T-helper 17 cell (primary cell): ENCODE results near the gene PPIP5K2. TPM values are rescaled to one million over a fixed set of nuclear protein-coding genes. Genes with fewer than 3 reads are reported as not detected.
"Not testable (repeated sequence)": the region's sequence is repeated elsewhere in the genome, so short reads cannot be mapped to it uniquely, and the experiment has no call there.

Source experiments
- ATAC-seq: fragments of 150-1000 bp; cut with Tn5 transposase; 2 replicates; pipeline ENCODE4 v1.10.0; 2021; ENCODE audit warnings: mild to moderate bottlenecking, moderate library complexity
- DNase-seq, 3 donors: peaks; one replicate each; pipeline versions ENCODE4 v3.0.0 to v3.0.0-alpha.2; 2020 to 2021
- H3K9me3 ChIP-seq: one replicate; pipeline ENCODE4 v1.7.0; 2013; ENCODE audit warnings: low read length, mild to moderate bottlenecking; ENCODE audit not compliant: control insufficient read depth, poor library complexity, severe bottlenecking
- H3K27ac Mint-ChIP-seq: one replicate; pipeline ENCODE4 v1.8.0; 2022; ENCODE audit warnings: mild to moderate bottlenecking, moderate library complexity, mixed read lengths
- H3K27me3 Mint-ChIP-seq: one replicate; pipeline ENCODE4 v1.8.0; 2022; ENCODE audit warnings: mixed read lengths
- H3K36me3 Mint-ChIP-seq: one replicate; pipeline ENCODE4 v1.8.0; 2022; ENCODE audit warnings: low read depth, mixed read lengths
- H3K4me1 Mint-ChIP-seq: one replicate; pipeline ENCODE4 v1.8.0; 2022; ENCODE audit warnings: mild to moderate bottlenecking, mixed read lengths
- H3K4me3 Mint-ChIP-seq: one replicate; pipeline ENCODE4 v1.8.0; 2022; ENCODE audit warnings: mild to moderate bottlenecking, moderate library complexity, mixed read lengths
- total RNA-seq, 4 donors: library from RNA in 2 of 4; stranded (reverse) in 2 of 4; gene quantifications; one replicate each; pipeline ENCODE4 v1.2.3 and lab custom pipeline; 2022 to 2026

Gene PPIP5K2
- total RNA-seq, 2 donors from 2014 or later = 45.2 to 48.7 TPM

DNA sequence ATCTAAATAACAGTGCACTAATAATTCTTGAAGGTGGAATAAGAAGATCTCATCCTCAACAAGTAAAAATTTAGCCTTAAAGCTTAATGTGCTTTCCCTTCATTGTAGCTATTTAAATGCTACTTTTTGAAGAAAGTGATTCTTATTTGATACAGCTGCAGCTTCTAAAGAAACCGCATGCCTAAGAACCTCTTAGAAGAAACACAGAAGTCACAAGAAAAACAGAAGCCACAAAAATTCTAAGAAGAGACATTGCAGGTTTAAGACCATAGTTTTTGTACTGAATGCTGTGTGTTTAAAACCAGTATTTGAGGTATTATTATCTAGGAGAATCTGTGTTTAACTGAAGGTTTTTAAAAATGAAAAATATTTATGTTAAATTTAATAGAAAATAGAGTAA is 68.3 kb downstream of the PPIP5K2 start:
- DNase-seq (no peak), ATAC-seq (no peak)
- Mint-ChIP-seq H3K4me3 (no peak overlapping the region), H3K27ac (no peak overlapping the region), H3K27me3 (no peaks in the 10 kb centered on the region), H3K4me1 (no peaks in the 10 kb centered on the region), H3K36me3 (peaks cover 7% of the 10 kb centered on the region)
- no peaks in the 10 kb centered on the region for H3K9me3 ChIP-seq

GRCh38 chr5:103203226-103203625 is 83.1 kb downstream of the PPIP5K2 start:
- DNase-seq (no peak), ATAC-seq (no peak)
- Mint-ChIP-seq H3K36me3 (peaks cover 1% of the 10 kb centered on the region), H3K4me3 (no peak overlapping the region), H3K27me3 (no peaks in the 10 kb centered on the region), H3K4me1 (no peaks in the 10 kb centered on the region), H3K27ac (no peak overlapping the region)
- H3K9me3 ChIP-seq = no peaks in the 10 kb centered on the region

- H3K27me3 Mint-ChIP-seq = not testable (repeated sequence)
These were observed 84.9 kb downstream of the PPIP5K2 start for GRCh38 chr5:103204990-103205389.

GRCh38 chr5:103205991-103206700 is 86.0 kb downstream of the PPIP5K2 start:
- no peak for ATAC-seq
- H3K9me3 ChIP-seq = no peaks in the 10 kb centered on the region
- no peaks in the 10 kb centered on the region for H3K36me3 Mint-ChIP-seq
- peaks cover 7% of the 10 kb centered on the region for H3K4me1 Mint-ChIP-seq
- DNase-seq = no peak
- no peaks in the 10 kb centered on the region for H3K27me3 Mint-ChIP-seq
- H3K27ac Mint-ChIP-seq = no peak overlapping the region
- H3K4me3 Mint-ChIP-seq = no peak overlapping the region

More at GRCh38 chr5:103204990-103205389, 84.9 kb downstream of the PPIP5K2 start:
- H3K4me3 Mint-ChIP-seq, H3K27ac Mint-ChIP-seq, DNase-seq, H3K4me1 Mint-ChIP-seq, H3K36me3 Mint-ChIP-seq, ATAC-seq, H3K9me3 ChIP-seq: not testable (repeated sequence)

- Mint-ChIP-seq H3K4me3 (no peak overlapping the region), H3K27ac (no peak overlapping the region), H3K36me3 (no peaks in the 10 kb centered on the region), H3K27me3 (no peaks in the 10 kb centered on the region), H3K4me1 (peaks cover 14% of the 10 kb centered on the region)
- DNase-seq = no peak
- no peak for ATAC-seq
- H3K9me3 ChIP-seq = no peaks in the 10 kb centered on the region
These were observed 86.9 kb downstream of the PPIP5K2 start for GRCh38 chr5:103207011-103207410.

DNA sequence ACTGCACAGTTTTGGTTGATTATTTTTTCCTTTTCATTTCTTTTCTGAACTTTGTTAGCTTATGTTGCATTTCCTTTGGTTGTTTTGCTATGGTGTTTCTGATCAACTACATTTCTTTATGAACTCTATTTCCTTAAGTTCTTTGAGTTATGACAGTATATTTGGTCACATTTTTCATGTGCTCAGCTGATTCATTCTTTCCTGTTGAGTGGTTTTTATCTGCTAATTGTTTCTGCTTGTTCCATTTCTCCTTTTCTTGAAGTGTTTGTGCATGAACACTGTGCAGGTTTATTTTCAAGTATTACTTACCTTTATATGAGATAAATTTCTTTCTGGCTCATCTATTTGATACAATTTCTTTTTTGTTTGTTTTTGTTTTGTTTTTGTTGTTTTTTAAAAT is 87.6 kb downstream of the PPIP5K2 start:
- H3K27ac Mint-ChIP-seq = no peak overlapping the region
- peaks cover 16% of the 10 kb centered on the region for H3K4me1 Mint-ChIP-seq
- DNase-seq (no peak), ATAC-seq (no peak)
- no peak overlapping the region for H3K4me3 Mint-ChIP-seq
- no peaks in the 10 kb centered on the region for H3K9me3 ChIP-seq
- no peaks in the 10 kb centered on the region for H3K36me3 Mint-ChIP-seq
- no peaks in the 10 kb centered on the region for H3K27me3 Mint-ChIP-seq

- Mint-ChIP-seq H3K4me1 (peaks cover 16% of the 10 kb centered on the region), H3K27ac (no peak overlapping the region), H3K4me3 (no peak overlapping the region), H3K27me3 (no peaks in the 10 kb centered on the region), H3K36me3 (no peaks in the 10 kb centered on the region)
- ATAC-seq (no peak), DNase-seq (no peak)
- H3K9me3 ChIP-seq = no peaks in the 10 kb centered on the region
These were observed 88.4 kb downstream of the PPIP5K2 start for GRCh38 chr5:103208460-103208859.

DNA sequence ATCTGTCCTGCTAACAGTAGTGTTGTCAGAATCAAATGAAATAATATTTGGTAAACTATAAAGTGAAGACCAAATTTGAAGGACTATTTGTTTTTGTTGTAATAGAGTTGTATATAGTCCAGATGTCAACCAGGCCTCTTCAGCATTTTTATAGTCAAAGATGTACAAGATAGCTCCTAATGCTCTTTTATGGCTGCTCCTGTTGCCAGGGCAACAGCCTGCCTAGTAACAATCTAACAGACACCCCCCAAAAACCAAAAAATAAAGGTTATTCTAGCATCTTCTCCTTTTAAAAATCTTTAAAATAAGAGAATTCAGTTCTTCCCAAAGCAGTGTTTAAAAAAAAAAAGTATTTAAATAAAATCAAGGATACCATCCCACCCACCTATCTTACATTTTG is 89.0 kb downstream of the PPIP5K2 start:
- ATAC-seq = no peak
- Mint-ChIP-seq H3K36me3 (no peaks in the 10 kb centered on the region), H3K27me3 (no peaks in the 10 kb centered on the region), H3K4me3 (no peak overlapping the region), H3K4me1 (peaks cover 16% of the 10 kb centered on the region), H3K27ac (no peak overlapping the region)
- no peaks in the 10 kb centered on the region for H3K9me3 ChIP-seq
- no peak for DNase-seq

DNA sequence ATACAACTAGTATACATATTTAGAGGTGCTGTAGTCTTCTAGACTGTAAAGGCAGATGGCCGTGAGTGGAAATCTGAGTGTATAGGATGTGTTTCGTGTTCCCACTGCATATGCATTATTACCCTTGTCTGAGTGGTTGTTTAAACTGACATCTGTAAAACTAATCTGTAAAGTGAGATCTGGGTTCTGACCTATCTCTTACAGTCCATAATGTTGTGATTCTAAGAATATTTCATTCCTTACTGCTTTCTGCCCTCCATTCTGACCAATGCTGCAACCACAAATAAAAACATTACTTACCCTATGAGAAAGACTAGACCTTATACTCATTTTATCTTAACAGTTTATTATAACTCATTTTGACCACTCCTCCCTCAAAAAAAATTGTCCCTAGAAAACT is 90.9 kb downstream of the PPIP5K2 start:
- no peak for DNase-seq
- H3K9me3 ChIP-seq = no peaks in the 10 kb centered on the region
- H3K27me3 Mint-ChIP-seq = no peaks in the 10 kb centered on the region
- peaks cover 18% of the 10 kb centered on the region for H3K4me1 Mint-ChIP-seq
- no peak overlapping the region for H3K4me3 Mint-ChIP-seq
- no peak for ATAC-seq
- H3K36me3 Mint-ChIP-seq = no peaks in the 10 kb centered on the region
- no peak overlapping the region for H3K27ac Mint-ChIP-seq

GRCh38 chr5:103211576-103212561 is 91.8 kb downstream of the PPIP5K2 start:
- DNase-seq = no peak
- no peak for ATAC-seq

DNA sequence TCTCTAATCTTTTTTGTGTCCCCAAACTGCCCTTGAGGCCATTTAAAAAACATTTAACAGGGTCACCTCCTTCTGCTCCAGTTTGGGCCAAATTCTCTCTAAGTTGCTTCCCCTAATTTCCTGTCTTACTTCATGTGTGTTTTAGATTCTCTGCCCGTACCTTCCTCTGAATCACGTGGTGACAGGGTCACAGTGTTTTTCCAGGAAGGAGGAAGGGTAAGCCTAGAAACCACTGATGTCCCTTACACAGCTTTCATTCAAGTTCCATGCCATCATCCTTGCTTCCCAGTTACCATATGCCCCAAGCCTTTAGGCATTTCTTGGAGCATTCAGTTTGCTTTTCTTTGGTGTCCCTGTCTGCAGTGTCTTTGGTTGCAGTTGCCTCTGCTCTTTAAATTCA is 96.0 kb downstream of the PPIP5K2 start:
- no peaks in the 10 kb centered on the region for H3K9me3 ChIP-seq
- Mint-ChIP-seq H3K36me3 (no peaks in the 10 kb centered on the region), H3K4me1 (peaks cover 15% of the 10 kb centered on the region), H3K27ac (no peak overlapping the region), H3K27me3 (no peaks in the 10 kb centered on the region), H3K4me3 (no peak overlapping the region)
- ATAC-seq (no peak), DNase-seq (no peak)

More at GRCh38 chr5:103211576-103212561, 91.8 kb downstream of the PPIP5K2 start:
- H3K27me3 Mint-ChIP-seq = no peaks in the 10 kb centered on the region
- no peaks in the 10 kb centered on the region for H3K9me3 ChIP-seq
- peak overlapping the region; percentile 70 for H3K4me3 Mint-ChIP-seq
- H3K27ac Mint-ChIP-seq = peak overlapping the region; percentile 47
- H3K36me3 Mint-ChIP-seq = no peaks in the 10 kb centered on the region
- peaks cover 22% of the 10 kb centered on the region for H3K4me1 Mint-ChIP-seq

DNA sequence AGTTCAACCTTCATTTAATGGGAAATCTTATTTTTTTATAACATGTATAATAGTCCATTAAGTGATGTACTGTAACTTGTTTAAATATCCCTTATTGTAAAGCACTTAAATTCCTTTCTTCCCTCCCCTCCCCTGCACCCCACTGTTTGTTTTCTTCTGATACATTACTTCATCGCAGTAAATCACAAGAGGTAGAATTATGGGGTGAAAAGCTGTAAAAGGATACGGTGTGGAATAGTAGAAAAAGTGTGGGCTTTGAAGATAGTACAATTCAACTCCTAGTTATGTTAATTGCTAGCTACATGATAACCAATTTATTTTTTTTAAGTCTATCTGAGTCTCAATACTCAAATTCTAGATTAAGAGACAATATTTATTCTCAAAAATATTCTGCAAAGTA is 96.6 kb downstream of the PPIP5K2 start:
- no peaks in the 10 kb centered on the region for H3K27me3 Mint-ChIP-seq
- DNase-seq (no peak), ATAC-seq (no peak)
- no peaks in the 10 kb centered on the region for H3K9me3 ChIP-seq
- H3K36me3 Mint-ChIP-seq = no peaks in the 10 kb centered on the region
- no peak overlapping the region for H3K4me3 Mint-ChIP-seq
- H3K27ac Mint-ChIP-seq = no peak overlapping the region
- H3K4me1 Mint-ChIP-seq = peaks cover 11% of the 10 kb centered on the region

DNA sequence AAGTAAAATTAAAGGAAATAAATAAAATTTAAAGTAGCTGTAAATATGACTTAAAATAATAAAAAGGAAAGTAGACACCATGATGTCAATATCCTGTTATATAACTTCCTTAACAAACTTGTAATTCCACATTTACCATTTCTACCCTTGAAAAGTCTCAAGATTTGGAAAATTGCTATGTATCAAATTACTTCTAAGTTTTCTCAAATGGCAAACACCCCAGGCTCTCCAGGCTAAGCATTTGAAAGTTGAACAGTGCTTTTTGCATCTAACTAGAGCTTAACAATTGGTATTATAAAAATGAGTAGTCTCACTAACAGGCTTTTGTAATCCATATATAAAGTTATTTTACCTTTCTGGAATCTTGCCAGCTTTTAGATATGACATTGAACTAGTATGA is 97.0 kb downstream of the PPIP5K2 start:
- Mint-ChIP-seq H3K27ac (no peak overlapping the region), H3K4me1 (peaks cover 7% of the 10 kb centered on the region), H3K4me3 (no peak overlapping the region), H3K27me3 (no peaks in the 10 kb centered on the region), H3K36me3 (no peaks in the 10 kb centered on the region)
- no peaks in the 10 kb centered on the region for H3K9me3 ChIP-seq
- ATAC-seq (no peak), DNase-seq (no peak)
